ENCODE results near the gene COPG1.

Gene COPG1

GRCh38 chr3:129238945-129239705 lies 10.3 kb upstream of the COPG1 start:
- Histone ChIP-seq H3K4me3 (ENCODE audit: severe bottlenecking) (no peak overlapping the region), H3K36me3 (ENCODE audit: low read depth) (no peaks in the 10 kb centered on the region), H3K4me1 (ENCODE audit: insufficient read depth, poor library complexity, severe bottlenecking) (peaks cover 15% of the 10 kb centered on the region), H3K9me3 (ENCODE audit: severe bottlenecking) (no peaks in the 10 kb centered on the region), H3K27ac (ENCODE audit: poor library complexity, severe bottlenecking) (peak overlapping the region; percentile 19), H3K27me3 (ENCODE audit: insufficient read depth, poor library complexity, severe bottlenecking) (no peaks in the 10 kb centered on the region)
- DNase-seq (ENCODE audit: low spot score) (no peak), ATAC-seq (ENCODE audit: low read depth) (peak; percentile 59; the same call in 2 of the 3 replicates)
- TF ChIP-seq CTCF (IDR thresholded peaks at IDR 0.05; ENCODE audit: poor library complexity, severe bottlenecking): no peak

- ATAC-seq (ENCODE audit: low read depth) (no peak), DNase-seq (ENCODE audit: low spot score) (no peak)
- peaks cover 18% of the 10 kb centered on the region for H3K4me1 ChIP-seq (ENCODE audit: insufficient read depth, poor library complexity, severe bottlenecking)
- H3K9me3 ChIP-seq (ENCODE audit: severe bottlenecking): no peaks in the 10 kb centered on the region
- TF ChIP-seq CTCF (IDR thresholded peaks at IDR 0.05; ENCODE audit: poor library complexity, severe bottlenecking): no peak
- no peaks in the 10 kb centered on the region for H3K27me3 ChIP-seq (ENCODE audit: insufficient read depth, poor library complexity, severe bottlenecking)
- H3K36me3 ChIP-seq (ENCODE audit: low read depth): no peaks in the 10 kb centered on the region
- peak overlapping the region; percentile 19 for H3K27ac ChIP-seq (ENCODE audit: poor library complexity, severe bottlenecking)
- H3K4me3 ChIP-seq (ENCODE audit: severe bottlenecking): no peak overlapping the region
Measured at GRCh38 chr3:129239991-129240390, 9.4 kb upstream of the COPG1 start.

- Histone ChIP-seq H3K27ac (ENCODE audit: poor library complexity, severe bottlenecking) (peak overlapping the region; percentile 19), H3K4me3 (ENCODE audit: severe bottlenecking) (no peak overlapping the region), H3K27me3 (ENCODE audit: insufficient read depth, poor library complexity, severe bottlenecking) (no peaks in the 10 kb centered on the region), H3K36me3 (ENCODE audit: low read depth) (no peaks in the 10 kb centered on the region), H3K4me1 (ENCODE audit: insufficient read depth, poor library complexity, severe bottlenecking) (peaks cover 22% of the 10 kb centered on the region), H3K9me3 (ENCODE audit: severe bottlenecking) (no peaks in the 10 kb centered on the region)
- ATAC-seq (ENCODE audit: low read depth) (peak; percentile 40; the same call in 2 of the 3 replicates), DNase-seq (ENCODE audit: low spot score) (no peak)
- TF ChIP-seq CTCF (IDR thresholded peaks at IDR 0.05; ENCODE audit: poor library complexity, severe bottlenecking): no peak
Measured at GRCh38 chr3:129240436-129240835, 9.0 kb upstream of the COPG1 start.

- peak overlapping the region; percentile 46 for H3K27ac ChIP-seq (ENCODE audit: poor library complexity, severe bottlenecking)
- no peaks in the 10 kb centered on the region for H3K9me3 ChIP-seq (ENCODE audit: severe bottlenecking)
- H3K36me3 ChIP-seq (ENCODE audit: low read depth): peaks cover 6% of the 10 kb centered on the region; the same call in 1 of the 2 replicates
- no peak overlapping the region for H3K4me3 ChIP-seq (ENCODE audit: severe bottlenecking)
- no peaks in the 10 kb centered on the region for H3K27me3 ChIP-seq (ENCODE audit: insufficient read depth, poor library complexity, severe bottlenecking)
- peaks cover 13% of the 10 kb centered on the region for H3K4me1 ChIP-seq (ENCODE audit: insufficient read depth, poor library complexity, severe bottlenecking)
- DNase-seq (ENCODE audit: low spot score) (no peak), ATAC-seq (ENCODE audit: low read depth) (peak; percentile 28)
- TF ChIP-seq CTCF (IDR thresholded peaks at IDR 0.05; ENCODE audit: poor library complexity, severe bottlenecking): no peak
Measured at GRCh38 chr3:129245141-129245540, 4.3 kb upstream of the COPG1 start.
